ENCODE results near the gene PLA2G5.

Gene PLA2G5

GRCh38 chr1:20111452-20111851, 41.5 kb downstream of the PLA2G5 start:
- in situ Hi-C loops (cut with HindIII; ENCODE audit: low sequenced_read_pairs) = no loop called here
- DNase-seq (ENCODE audit: low read depth, low spot score) = no peak
- H3K4me3 ChIP-seq (ENCODE audit: low read depth, low read length) = no peak overlapping the region
- no peak for TF ChIP-seq CTCF (IDR thresholded peaks at IDR 0.05; ENCODE audit: low read depth, low read length)

GRCh38 chr1:20112279-20113000, 42.4 kb downstream of the PLA2G5 start:
- no peak for DNase-seq (ENCODE audit: low read depth, low spot score)
- TF ChIP-seq CTCF (IDR thresholded peaks at IDR 0.05; ENCODE audit: low read depth, low read length) = no peak
- in situ Hi-C loops (cut with HindIII; ENCODE audit: low sequenced_read_pairs) = no loop called here
- H3K4me3 ChIP-seq (ENCODE audit: low read depth, low read length) = no peak overlapping the region

- in situ Hi-C loops (cut with HindIII; ENCODE audit: low sequenced_read_pairs) = no loop called here
- TF ChIP-seq CTCF (IDR thresholded peaks at IDR 0.05; ENCODE audit: low read depth, low read length) = no peak
- no peak overlapping the region for H3K4me3 ChIP-seq (ENCODE audit: low read depth, low read length)
These were observed 44.1 kb downstream of the PLA2G5 start for GRCh38 chr1:20114021-20114648.

GRCh38 chr1:20115479-20115878, 45.5 kb downstream of the PLA2G5 start:
- no peak overlapping the region for H3K4me3 ChIP-seq (ENCODE audit: low read depth, low read length)
- DNase-seq (ENCODE audit: low read depth, low spot score) = no peak
- TF ChIP-seq CTCF (IDR thresholded peaks at IDR 0.05; ENCODE audit: low read depth, low read length) = no peak
- in situ Hi-C loops (cut with HindIII; ENCODE audit: low sequenced_read_pairs) = no loop called here

More at GRCh38 chr1:20114021-20114648, 44.1 kb downstream of the PLA2G5 start:
- DNase-seq (ENCODE audit: low read depth, low spot score) = no peak

GRCh38 chr1:20115916-20116315, 45.9 kb downstream of the PLA2G5 start:
- no peak for DNase-seq (ENCODE audit: low read depth, low spot score)
- no peak overlapping the region for H3K4me3 ChIP-seq (ENCODE audit: low read depth, low read length)
- no peak for TF ChIP-seq CTCF (IDR thresholded peaks at IDR 0.05; ENCODE audit: low read depth, low read length)
- in situ Hi-C loops (cut with HindIII; ENCODE audit: low sequenced_read_pairs) = no loop called here

- no peak for TF ChIP-seq CTCF (IDR thresholded peaks at IDR 0.05; ENCODE audit: low read depth, low read length)
- DNase-seq (ENCODE audit: low read depth, low spot score) = no peak
- no peak overlapping the region for H3K4me3 ChIP-seq (ENCODE audit: low read depth, low read length)
- in situ Hi-C loops (cut with HindIII; ENCODE audit: low sequenced_read_pairs) = no loop called here
These were observed 47.2 kb downstream of the PLA2G5 start for GRCh38 chr1:20117236-20117635.
